ENCODE results near the gene UMAD1. TPM values are rescaled to one million over a fixed set of nuclear protein-coding genes. Genes with fewer than 3 reads are reported as not detected.
A peak's percentile ranks its signal among the peaks of the same experiment; 100 is the strongest.
"Not testable (repeated sequence)": the region's sequence is repeated elsewhere in the genome, so short reads cannot be mapped to it uniquely, and the experiment has no call there.

The UMAD1 gene
- total RNA-seq, 1 donor from 2014 or later: 13.9 TPM

DNA sequence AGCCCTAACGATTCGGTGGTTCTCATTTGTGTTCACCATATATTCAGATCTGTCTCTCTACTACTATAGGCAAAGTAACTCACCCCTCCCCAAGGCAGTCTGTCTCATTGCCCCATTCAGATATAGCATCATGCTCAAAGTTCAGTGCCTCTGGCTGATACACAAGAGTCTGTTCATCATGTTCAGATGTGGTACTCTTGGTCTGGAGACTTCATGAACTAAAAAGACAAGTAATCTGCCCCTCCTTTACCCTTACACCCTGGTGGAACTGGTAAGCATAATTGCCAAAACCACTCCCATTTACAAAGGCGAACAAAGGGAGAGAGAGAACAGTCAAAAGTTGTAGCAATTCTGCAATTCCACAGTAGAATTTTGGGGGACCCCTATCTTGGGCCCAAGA, 29.9 kb downstream of the UMAD1 start:
- CTCF ChIA-PET: no interaction called here
- ATAC-seq (ENCODE audit: low read depth): no peak
- H3K9me3 Mint-ChIP-seq: peaks cover 7% of the 10 kb centered on the region
- H3K4me1 Mint-ChIP-seq: peaks cover 31% of the 10 kb centered on the region
- H3K27ac Mint-ChIP-seq: no peak overlapping the region
- H3K36me3 Mint-ChIP-seq (ENCODE audit: low read depth): peaks cover 37% of the 10 kb centered on the region
- no peak overlapping the region for H3K4me3 Mint-ChIP-seq
- intact Hi-C loops (cut with micrococcal nuclease): loop anchor here (2.0 kb wide), 1 partner anchor 18 kb away; no protein-coding TSS in a partner anchor
- no peak for TF ChIP-seq CTCF (IDR thresholded peaks at IDR 0.05)
- no peak for DNase-seq
- POLR2A ChIA-PET: no interaction called here
- H3K27me3 Mint-ChIP-seq: no peaks in the 10 kb centered on the region

DNA sequence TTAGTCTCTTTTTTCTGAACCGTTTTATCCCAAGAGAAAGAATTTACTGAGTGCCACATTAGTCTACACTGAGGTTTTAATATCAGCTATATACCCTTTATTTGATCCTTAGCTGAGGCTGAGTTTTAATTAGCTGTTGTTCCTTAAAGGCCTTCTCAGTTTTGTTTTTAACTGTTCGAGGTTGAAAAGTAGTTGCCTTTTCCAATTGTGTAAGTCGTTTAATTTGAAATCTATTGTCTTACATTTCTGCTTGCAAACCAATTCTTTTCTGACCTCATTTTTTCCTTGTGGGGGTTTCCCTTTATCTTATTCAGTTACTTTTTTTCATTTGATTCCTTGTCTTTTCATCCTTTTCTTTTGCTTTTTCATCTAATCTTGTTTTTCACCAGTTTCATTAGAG, 30.8 kb downstream of the UMAD1 start:
- ChIA-PET CTCF (interaction anchor here (0.6 to 1.1 kb wide), 2 partner anchors 10 to 518 kb away, joined by 3 to 4 read pairs; no protein-coding TSS in a partner anchor), POLR2A (no interaction called here)
- Mint-ChIP-seq H3K36me3 (ENCODE audit: low read depth) (peaks cover 46% of the 10 kb centered on the region), H3K9me3 (peaks cover 7% of the 10 kb centered on the region), H3K4me3 (no peak overlapping the region), H3K4me1 (peaks cover 34% of the 10 kb centered on the region), H3K27me3 (no peaks in the 10 kb centered on the region), H3K27ac (peak overlapping the region; percentile 26)
- no peak for TF ChIP-seq CTCF (IDR thresholded peaks at IDR 0.05)
- DNase-seq: no peak
- intact Hi-C loops (cut with micrococcal nuclease): loop anchor here (2.0 kb wide), 1 partner anchor 19 kb away; no protein-coding TSS in a partner anchor
- ATAC-seq (ENCODE audit: low read depth): no peak

DNA sequence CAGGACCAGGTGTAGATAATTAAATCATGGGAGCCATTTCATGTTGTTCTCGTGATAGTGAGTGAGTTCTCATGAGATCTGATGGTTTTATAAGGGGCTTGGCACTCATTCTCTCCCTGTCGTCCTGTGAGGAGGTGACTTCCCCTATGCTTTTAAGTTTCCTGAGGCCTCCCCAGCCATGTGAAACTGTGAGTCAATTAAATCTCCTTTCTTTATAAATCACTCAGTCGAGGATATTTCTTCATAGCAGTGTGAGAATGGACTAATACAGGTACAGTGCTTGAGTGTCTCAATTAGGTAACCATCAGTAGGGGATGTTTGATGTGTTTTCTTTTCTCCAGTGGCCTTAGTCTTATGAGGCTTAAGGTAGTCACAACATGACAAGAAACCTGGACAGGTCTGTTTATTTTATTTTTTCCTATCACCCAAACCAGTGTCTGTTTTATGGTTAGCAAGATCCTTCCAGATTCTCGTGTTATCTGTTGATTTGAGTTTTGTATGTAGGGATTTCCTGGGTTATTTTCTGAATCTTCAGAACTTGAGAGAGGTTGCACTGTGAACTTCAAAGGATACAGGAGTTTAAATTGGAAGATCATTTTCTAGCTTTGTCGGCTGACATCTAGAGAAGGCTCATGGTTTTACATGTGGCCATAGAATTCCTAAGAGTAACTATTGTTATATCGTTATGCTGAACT, 32.1 kb downstream of the UMAD1 start:
- CTCF ChIA-PET: no interaction called here
- DNase-seq (no peak), ATAC-seq (ENCODE audit: low read depth) (no peak)
- Mint-ChIP-seq H3K36me3 (ENCODE audit: low read depth) (peaks cover 46% of the 10 kb centered on the region), H3K4me1 (peaks cover 34% of the 10 kb centered on the region), H3K9me3 (peaks cover 9% of the 10 kb centered on the region), H3K4me3 (no peak overlapping the region), H3K27ac (peak overlapping the region; percentile 25), H3K27me3 (no peaks in the 10 kb centered on the region)
- intact Hi-C loops (cut with micrococcal nuclease): no loop called here
- POLR2A ChIA-PET: no interaction called here
- TF ChIP-seq CTCF (IDR thresholded peaks at IDR 0.05): no peak

- H3K36me3 Mint-ChIP-seq (ENCODE audit: low read depth): peaks cover 46% of the 10 kb centered on the region
- peaks cover 34% of the 10 kb centered on the region for H3K4me1 Mint-ChIP-seq
- no peak for TF ChIP-seq CTCF (IDR thresholded peaks at IDR 0.05)
- DNase-seq (no peak), ATAC-seq (ENCODE audit: low read depth) (no peak)
- peaks cover 12% of the 10 kb centered on the region for H3K9me3 Mint-ChIP-seq
- no peaks in the 10 kb centered on the region for H3K27me3 Mint-ChIP-seq
- intact Hi-C loops (cut with micrococcal nuclease): no loop called here
- H3K4me3 Mint-ChIP-seq: no peak overlapping the region
- POLR2A ChIA-PET: no interaction called here
- CTCF ChIA-PET: no interaction called here
- H3K27ac Mint-ChIP-seq: no peak overlapping the region
Measured at GRCh38 chr7:7673240-7673550, 32.6 kb downstream of the UMAD1 start.

DNA sequence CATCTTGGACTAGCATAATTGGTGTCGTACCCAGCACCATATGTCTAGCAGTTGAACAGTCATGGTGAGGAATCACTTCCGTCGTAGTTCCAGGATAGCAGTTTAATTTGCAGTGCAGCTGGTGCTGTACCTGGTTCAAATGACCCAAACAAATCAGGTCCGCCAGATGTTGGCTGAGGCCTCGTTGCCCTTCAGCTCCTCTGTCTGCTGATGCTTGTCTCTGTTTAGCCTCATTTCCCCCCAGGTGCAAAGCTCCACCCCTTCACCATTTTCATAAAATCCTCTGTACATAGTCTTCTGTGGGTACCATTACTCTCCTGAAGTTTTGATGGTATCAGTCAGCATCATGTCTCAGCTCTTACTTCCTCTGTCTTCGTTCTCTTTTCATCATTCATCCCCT, 35.1 kb downstream of the UMAD1 start:
- Mint-ChIP-seq H3K36me3 (ENCODE audit: low read depth) (peaks cover 39% of the 10 kb centered on the region), H3K9me3 (peaks cover 9% of the 10 kb centered on the region), H3K4me1 (peaks cover 40% of the 10 kb centered on the region), H3K27ac (peak overlapping the region; percentile 21), H3K27me3 (no peaks in the 10 kb centered on the region), H3K4me3 (no peak overlapping the region)
- CTCF ChIA-PET: no interaction called here
- intact Hi-C loops (cut with micrococcal nuclease): no loop called here
- POLR2A ChIA-PET: interaction anchor here (1.0 kb wide), 1 partner anchor 35 kb away, joined by 3 read pairs; no protein-coding TSS in a partner anchor
- DNase-seq (no peak), ATAC-seq (ENCODE audit: low read depth) (no peak)
- no peak for TF ChIP-seq CTCF (IDR thresholded peaks at IDR 0.05)

DNA sequence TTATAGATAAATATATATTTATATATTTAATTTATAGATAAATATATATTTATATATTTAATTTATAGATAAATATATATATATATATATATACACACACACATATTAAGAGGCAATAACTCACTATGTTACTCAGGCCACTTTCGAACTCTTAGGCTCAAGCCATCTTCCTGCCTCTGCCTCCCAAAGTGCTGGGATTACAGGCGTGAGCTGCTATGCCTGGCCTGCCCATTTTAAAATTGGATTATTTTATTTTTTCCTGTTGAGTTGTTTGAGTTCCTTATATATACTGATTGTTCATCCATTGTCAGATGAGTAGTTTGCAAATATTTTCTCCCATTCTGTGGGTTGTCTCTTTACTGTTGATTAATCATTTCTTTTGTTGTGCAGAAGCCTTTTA, 39.1 kb downstream of the UMAD1 start:
- peaks cover 23% of the 10 kb centered on the region for H3K36me3 Mint-ChIP-seq (ENCODE audit: low read depth)
- CTCF ChIA-PET: interaction anchor here (1.8 to 3.2 kb wide), 4 partner anchors 81 to 510 kb away, joined by 6 to 89 read pairs (median 35); no protein-coding TSS in a partner anchor
- H3K27me3 Mint-ChIP-seq; H3K9me3 Mint-ChIP-seq; DNase-seq; ATAC-seq (ENCODE audit: low read depth); H3K4me3 Mint-ChIP-seq; POLR2A ChIA-PET: not testable (repeated sequence)
- peak overlapping the region; percentile 47 for H3K27ac Mint-ChIP-seq
- peaks cover 33% of the 10 kb centered on the region for H3K4me1 Mint-ChIP-seq
- intact Hi-C loops (cut with micrococcal nuclease): loop anchor here (2.0 to 5.0 kb wide), 3 partner anchors 289 to 618 kb away; partner anchors contain the start of gene GLCCI1

Measured in activated B cell treated with CpG ODN at 0.5 μM for 24 hours (primary cell).